Measurements from ENCODE around the gene TULP1.

The TULP1 gene

DNA sequence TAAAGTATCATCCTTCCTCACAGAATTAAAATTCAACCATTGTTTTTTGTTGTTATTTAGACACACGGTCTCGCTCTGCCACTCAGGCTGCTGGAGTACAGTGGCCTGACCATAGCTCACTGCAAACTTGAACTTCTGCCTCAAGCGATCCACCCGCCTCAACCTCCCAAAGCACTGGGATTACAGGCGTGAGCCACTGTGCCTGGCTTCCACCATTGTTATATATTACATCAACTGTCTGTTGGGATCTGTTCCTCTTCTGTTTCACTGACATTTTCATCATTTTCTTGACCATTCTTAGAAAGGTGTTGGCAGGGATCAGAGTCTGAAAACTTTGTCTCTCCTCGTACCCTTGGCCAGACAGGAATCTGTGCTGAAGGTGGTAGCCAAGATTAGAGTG is 21.3 kb upstream of the TULP1 start:
- TF ChIP-seq, protein P1, sequence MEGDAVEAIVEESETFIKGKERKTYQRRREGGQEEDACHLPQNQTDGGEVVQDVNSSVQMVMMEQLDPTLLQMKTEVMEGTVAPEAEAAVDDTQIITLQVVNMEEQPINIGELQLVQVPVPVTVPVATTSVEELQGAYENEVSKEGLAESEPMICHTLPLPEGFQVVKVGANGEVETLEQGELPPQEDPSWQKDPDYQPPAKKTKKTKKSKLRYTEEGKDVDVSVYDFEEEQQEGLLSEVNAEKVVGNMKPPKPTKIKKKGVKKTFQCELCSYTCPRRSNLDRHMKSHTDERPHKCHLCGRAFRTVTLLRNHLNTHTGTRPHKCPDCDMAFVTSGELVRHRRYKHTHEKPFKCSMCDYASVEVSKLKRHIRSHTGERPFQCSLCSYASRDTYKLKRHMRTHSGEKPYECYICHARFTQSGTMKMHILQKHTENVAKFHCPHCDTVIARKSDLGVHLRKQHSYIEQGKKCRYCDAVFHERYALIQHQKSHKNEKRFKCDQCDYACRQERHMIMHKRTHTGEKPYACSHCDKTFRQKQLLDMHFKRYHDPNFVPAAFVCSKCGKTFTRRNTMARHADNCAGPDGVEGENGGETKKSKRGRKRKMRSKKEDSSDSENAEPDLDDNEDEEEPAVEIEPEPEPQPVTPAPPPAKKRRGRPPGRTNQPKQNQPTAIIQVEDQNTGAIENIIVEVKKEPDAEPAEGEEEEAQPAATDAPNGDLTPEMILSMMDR (IDR thresholded peaks at IDR 0.05): no peak

DNA sequence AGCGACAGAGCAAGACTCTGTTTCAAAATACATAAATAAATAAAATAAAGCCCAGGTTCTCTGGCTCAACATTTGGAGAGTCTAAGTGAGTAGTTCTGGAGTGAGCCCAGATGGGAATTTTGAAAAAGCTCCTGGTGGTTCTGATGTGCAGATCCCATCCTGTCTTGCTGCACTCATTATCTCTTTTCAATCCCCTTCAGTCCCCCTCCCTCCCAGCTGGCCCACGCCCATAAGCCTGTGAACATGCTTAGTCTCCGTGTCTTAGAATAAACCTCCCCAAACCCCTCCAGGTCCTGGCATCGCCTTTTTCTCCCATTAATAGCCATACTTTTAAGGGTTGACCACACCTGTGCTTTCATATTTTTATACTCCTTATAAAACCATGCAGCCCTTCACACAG is 19.4 kb upstream of the TULP1 start:
- TF ChIP-seq, protein P1 (IDR thresholded peaks at IDR 0.05): no peak

DNA sequence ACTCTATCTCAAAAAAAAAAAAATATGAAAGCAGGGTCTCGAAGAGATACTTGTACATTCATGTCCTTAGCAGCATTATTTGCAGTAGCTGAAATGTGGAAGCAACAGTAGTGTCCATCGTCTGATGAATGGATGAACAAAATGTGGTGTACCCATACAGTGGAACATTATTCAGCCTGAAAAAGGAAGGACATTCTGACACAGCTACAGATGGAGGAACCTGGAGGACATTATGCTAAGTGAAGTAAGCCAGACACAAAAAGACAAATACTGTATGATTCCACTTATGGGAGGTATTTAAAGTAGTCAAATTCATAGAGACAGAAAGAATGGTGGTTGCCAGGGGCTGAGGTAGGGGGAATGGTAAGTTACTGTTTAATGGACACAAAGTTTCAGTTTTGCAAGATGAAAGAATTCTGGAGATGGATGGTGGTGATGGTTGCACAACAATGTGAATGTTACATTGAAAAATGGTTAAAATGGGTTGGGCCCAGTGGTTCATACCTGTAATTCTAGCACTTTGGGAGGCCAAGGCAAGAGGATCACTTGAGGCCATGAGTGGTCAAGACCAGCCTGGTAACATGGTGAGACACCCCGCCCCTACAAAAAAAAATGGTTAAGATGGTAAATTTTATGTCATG is 11.8 kb upstream of the TULP1 start:
- TF ChIP-seq, protein P1 (IDR thresholded peaks at IDR 0.05): no peak

DNA sequence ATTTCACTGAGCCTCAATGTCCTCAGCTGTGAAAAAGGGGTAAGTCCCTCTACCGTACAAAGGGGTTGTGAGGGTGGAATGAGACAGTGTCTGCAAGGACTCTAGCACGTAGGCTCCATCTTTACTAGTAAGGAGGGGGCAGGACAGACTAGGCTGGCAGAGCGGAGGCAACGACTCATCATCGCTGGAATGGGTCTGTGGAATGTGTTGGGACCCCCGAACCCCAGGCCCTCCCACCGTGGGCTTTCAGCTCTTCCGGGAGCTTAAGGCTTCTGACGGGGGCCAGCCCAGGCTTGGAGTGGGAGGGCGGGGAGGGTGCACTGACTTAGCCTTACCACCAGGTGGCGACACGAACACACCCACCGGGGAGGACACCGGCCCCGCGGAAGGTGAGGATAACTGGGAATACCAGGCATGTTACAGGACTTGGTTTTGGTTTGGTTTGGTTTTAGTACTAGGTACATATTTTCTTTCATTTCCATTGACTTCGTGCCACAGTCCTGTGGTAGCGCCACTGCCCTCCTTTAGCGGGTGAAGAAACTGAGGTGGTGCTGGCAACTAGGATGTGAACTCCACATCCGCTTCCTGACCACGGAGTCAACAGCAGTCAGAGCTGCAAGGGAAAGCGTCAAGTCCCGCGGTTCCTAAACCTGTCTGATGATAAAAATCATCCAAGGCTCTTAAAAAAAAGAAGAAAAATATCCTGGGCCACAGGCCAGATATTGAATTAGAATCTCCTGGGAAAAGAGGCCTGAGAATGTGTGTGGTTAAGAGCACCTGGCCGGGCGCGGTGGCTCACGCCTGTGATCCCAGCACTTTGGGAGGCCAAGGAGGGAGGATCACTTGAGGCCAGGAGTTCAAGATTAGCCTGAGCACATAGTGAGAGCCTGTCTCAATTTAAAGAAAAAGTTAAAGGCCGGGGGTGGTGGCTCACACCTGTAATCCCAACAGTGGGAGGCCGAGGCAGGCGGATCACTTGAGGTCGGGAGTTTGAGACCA is 10.3 kb upstream of the TULP1 start:
- TF ChIP-seq, protein P1 (IDR thresholded peaks at IDR 0.05): peak; percentile 86

DNA sequence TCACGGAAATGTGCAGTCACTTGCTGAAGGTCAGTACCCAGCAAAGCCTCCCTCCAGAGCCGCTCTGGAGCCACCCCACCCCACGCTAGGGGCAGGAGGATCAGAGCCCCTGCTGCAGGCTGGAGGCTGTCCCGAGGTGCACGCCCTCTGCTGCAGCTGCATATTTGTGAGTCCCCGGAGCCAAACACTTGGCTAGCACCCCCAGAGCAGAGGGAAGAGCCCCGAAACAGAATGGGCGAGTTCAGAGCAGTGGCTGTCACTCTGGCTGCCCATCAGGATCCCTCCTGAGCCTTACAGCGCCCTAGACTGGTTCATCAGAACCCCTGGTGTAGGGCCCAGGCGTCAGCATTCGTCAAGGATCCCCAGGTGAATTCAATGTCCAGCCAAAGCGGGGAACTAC is 9.5 kb upstream of the TULP1 start:
- TF ChIP-seq, protein P1 (IDR thresholded peaks at IDR 0.05): no peak

DNA sequence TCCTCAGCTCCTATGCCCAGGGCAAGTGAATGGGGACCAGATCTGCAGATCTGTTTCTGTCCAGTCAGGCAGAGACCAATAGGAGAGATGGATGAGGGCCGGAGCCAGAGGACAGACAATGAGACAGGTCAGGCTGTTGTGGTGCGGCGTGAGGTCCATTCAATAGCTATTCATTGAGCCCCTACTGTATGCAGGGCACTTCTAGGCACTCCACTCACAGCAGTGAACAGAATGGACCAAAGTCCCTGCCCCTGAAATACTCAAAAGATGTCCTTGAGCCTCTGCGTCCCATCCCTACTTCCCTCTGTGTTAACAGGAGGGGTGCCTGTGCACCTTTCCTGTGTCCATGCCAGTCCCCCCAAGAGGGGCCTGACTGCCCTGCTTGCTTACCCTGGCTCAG is 8.5 kb upstream of the TULP1 start:
- TF ChIP-seq, protein P1 (IDR thresholded peaks at IDR 0.05): no peak

DNA sequence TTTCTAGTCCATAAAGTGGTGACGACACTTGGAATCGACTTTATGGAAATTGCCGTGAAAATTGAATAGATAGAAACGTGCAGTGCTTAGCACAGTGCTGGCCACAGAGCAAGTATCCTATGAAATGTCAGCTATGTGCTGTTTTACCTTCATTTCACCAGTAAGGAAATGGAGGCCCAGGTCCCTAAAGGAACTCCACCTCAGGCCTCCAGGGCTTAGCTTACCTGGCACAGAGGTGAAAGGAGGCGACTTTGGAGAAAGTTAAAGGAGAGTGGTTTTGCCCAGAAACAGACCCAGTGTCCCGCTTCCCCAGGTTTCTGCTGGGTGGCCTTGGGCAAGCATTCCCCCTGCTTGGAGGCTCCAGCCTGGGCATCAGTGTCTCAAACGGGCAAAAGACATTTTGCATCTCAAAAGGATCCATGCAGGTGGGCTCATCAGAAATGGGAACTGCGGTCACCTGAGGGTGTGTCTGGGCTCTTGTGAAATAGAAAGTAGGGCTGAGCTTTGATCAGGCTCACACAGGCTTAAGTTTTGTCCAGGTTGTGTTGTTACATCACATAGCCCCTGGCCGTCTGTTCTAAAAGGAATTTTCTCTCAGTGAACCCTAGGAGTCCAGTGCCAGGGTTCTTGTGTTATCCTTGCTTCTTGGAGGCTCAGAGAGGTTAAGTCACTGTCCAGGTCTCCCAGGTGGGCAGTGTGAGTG is 6.8 kb upstream of the TULP1 start:
- TF ChIP-seq, protein P1 (IDR thresholded peaks at IDR 0.05): no peak
